ENCODE results near the gene HLA-DRB5. TPM values are rescaled to one million over a fixed set of nuclear protein-coding genes. Genes with fewer than 3 reads are reported as not detected.
"Not testable (repeated sequence)": the region's sequence is repeated elsewhere in the genome, so short reads cannot be mapped to it uniquely, and the experiment has no call there.

The HLA-DRB5 gene
- total RNA-seq, 1 donor from 2014 or later = 197 TPM

GRCh38 chr6:32491700-32492099 lies 38.4 kb downstream of the HLA-DRB5 start:
- Histone ChIP-seq H3K36me3 (no peaks in the 10 kb centered on the region), H3K27me3 (no peaks in the 10 kb centered on the region), H3K9me3 (no peaks in the 10 kb centered on the region), H3K4me1 (no peaks in the 10 kb centered on the region), H3K27ac (no peak overlapping the region), H3K4me3 (no peak overlapping the region)
- no peak for TF ChIP-seq CTCF (IDR thresholded peaks at IDR 0.05)
- DNase-seq (no peak), ATAC-seq (no peak)
- intact Hi-C loops (cut with DNase I) = no loop called here

GRCh38 chr6:32488083-32488482 lies 42.0 kb downstream of the HLA-DRB5 start:
- Histone ChIP-seq H3K4me3 (no peak overlapping the region), H3K4me1 (no peaks in the 10 kb centered on the region), H3K36me3 (no peaks in the 10 kb centered on the region), H3K9me3 (no peaks in the 10 kb centered on the region), H3K27ac (no peak overlapping the region), H3K27me3 (no peaks in the 10 kb centered on the region)
- DNase-seq (no peak), ATAC-seq (peak; percentile 49)
- intact Hi-C loops (cut with DNase I) = no loop called here
- TF ChIP-seq CTCF (IDR thresholded peaks at IDR 0.05) = no peak

GRCh38 chr6:32484614-32484998 lies 45.5 kb downstream of the HLA-DRB5 start:
- H3K36me3 ChIP-seq = no peaks in the 10 kb centered on the region
- no peaks in the 10 kb centered on the region for H3K27me3 ChIP-seq
- no peaks in the 10 kb centered on the region for H3K4me1 ChIP-seq
- no peak overlapping the region for H3K4me3 ChIP-seq
- DNase-seq = no peak
- no peak for TF ChIP-seq CTCF (IDR thresholded peaks at IDR 0.05)
- ATAC-seq = peak; percentile 9
- intact Hi-C loops (cut with DNase I) = no loop called here
- no peaks in the 10 kb centered on the region for H3K9me3 ChIP-seq
- H3K27ac ChIP-seq = no peak overlapping the region

GRCh38 chr6:32483968-32484613 lies 46.0 kb downstream of the HLA-DRB5 start:
- Histone ChIP-seq H3K9me3 (no peaks in the 10 kb centered on the region), H3K4me1 (no peaks in the 10 kb centered on the region), H3K27me3 (no peaks in the 10 kb centered on the region), H3K36me3 (no peaks in the 10 kb centered on the region), H3K4me3 (no peak overlapping the region), H3K27ac (no peak overlapping the region)
- DNase-seq (peak; percentile 61), ATAC-seq (peak; percentile 16)
- intact Hi-C loops (cut with DNase I) = no loop called here
- TF ChIP-seq CTCF (IDR thresholded peaks at IDR 0.05) = no peak

GRCh38 chr6:32475392-32476206 lies 54.5 kb downstream of the HLA-DRB5 start:
- TF ChIP-seq CTCF (IDR thresholded peaks at IDR 0.05) = no peak
- Histone ChIP-seq H3K4me3 (no peak overlapping the region), H3K4me1 (no peaks in the 10 kb centered on the region), H3K27ac (no peak overlapping the region), H3K36me3 (no peaks in the 10 kb centered on the region), H3K27me3 (no peaks in the 10 kb centered on the region), H3K9me3 (no peaks in the 10 kb centered on the region)
- no peak for DNase-seq
- no peak for ATAC-seq
- intact Hi-C loops (cut with DNase I) = no loop called here

GRCh38 chr6:32473376-32474348 lies 56.4 kb downstream of the HLA-DRB5 start:
- H3K27ac ChIP-seq = peak overlapping the region; percentile 43
- H3K4me3 ChIP-seq; H3K27me3 ChIP-seq; intact Hi-C loops (cut with DNase I); H3K36me3 ChIP-seq; H3K9me3 ChIP-seq; H3K4me1 ChIP-seq; DNase-seq: not testable (repeated sequence)
- peak; percentile 97 for ATAC-seq

Data from upper lobe of right lung (tissue), 1 donor.